ENCODE measurements around the gene MGME1. TPM values are rescaled to one million over a fixed set of nuclear protein-coding genes. Genes with fewer than 3 reads are reported as not detected.

The MGME1 gene
- total RNA-seq: 10.5 and 11.2 TPM in 2 replicates

GRCh38 chr20:17968366-17969277, at the start of gene MGME1, which contains the start of gene SNX5:
MGME1 (plus strand) TSS chr20:17969018; CDS start chr20:17969860, 842 bp downstream.
SNX5 (minus strand) TSS chr20:17968794; CDS start chr20:17968425, 369 bp downstream.

Other genes with a start within 250 kb of the MGME1 start
- 72.2 and 87.5 TPM in 2 replicates for gene SNX5, start 224 bp upstream of the MGME1 start, total RNA-seq
- not detected in 2 replicates for gene OVOL2, start 88.9 kb downstream of the MGME1 start, total RNA-seq
- gene KAT14, start 168.8 kb downstream of the MGME1 start, total RNA-seq: 7.0 and 10.3 TPM in 2 replicates
- gene PET117, start 168.8 kb downstream of the MGME1 start, total RNA-seq: 5.2 and 9.6 TPM in 2 replicates

Measured in bladder microvascular endothelial cell (primary cell).